OCI-LY1 (cell line): ENCODE measurements around the gene CCL14.

Experiments
- H2AFZ ChIP-seq: fragments of 200-600 bp; sonication (generic), shearing (Covaris generic); 2 replicates; pipeline ENCODE4 v1.6.0; 2014; ENCODE audit warnings: antibody characterized with exemption, mild to moderate bottlenecking, low read length
- H3F3A ChIP-seq: fragments of 200-600 bp; sonication (generic), shearing (Covaris generic); 2 replicates; pipeline ENCODE4 v1.6.0; 2014; ENCODE audit warnings: mild to moderate bottlenecking, antibody characterized with exemption, low read length, moderate library complexity; ENCODE audit not compliant: insufficient read depth
- H3K27ac ChIP-seq: fragments of 200-600 bp; sonication (generic); 2 replicates; pipeline ENCODE4 v1.5.1; 2014; ENCODE audit warnings: low read length, mixed run types, mild to moderate bottlenecking, low read depth; ENCODE audit not compliant: poor library complexity, severe bottlenecking
- H3K27me3 ChIP-seq: fragments of 200-600 bp; sonication (generic); 2 replicates; pipeline ENCODE4 v1.6.0; 2014; ENCODE audit warnings: antibody characterized with exemption, mild to moderate bottlenecking, low read length, moderate library complexity; ENCODE audit not compliant: insufficient read depth
- H3K36me3 ChIP-seq: fragments of 200-600 bp; sonication (generic); 2 replicates; pipeline ENCODE4 v1.6.1; 2014; ENCODE audit warnings: mild to moderate bottlenecking, antibody characterized with exemption, low read length, moderate library complexity, mixed read lengths; ENCODE audit not compliant: insufficient read depth
- H3K4me1 ChIP-seq: fragments of 200-600 bp; sonication (generic); 2 replicates; pipeline ENCODE4 v1.5.1; 2014; ENCODE audit warnings: mild to moderate bottlenecking, low read length, moderate library complexity; ENCODE audit not compliant: insufficient read depth, severe bottlenecking
- H3K4me2 ChIP-seq: fragments of 200-600 bp; sonication (generic), shearing (Covaris generic); 2 replicates; pipeline ENCODE4 v1.6.1; 2014; ENCODE audit warnings: low read length
- H3K4me3 ChIP-seq: fragments of 200-600 bp; sonication (generic); 2 replicates; pipeline ENCODE4 v1.5.1; 2014; ENCODE audit warnings: low read length, low read depth, mild to moderate bottlenecking, mixed read lengths; ENCODE audit not compliant: poor library complexity, severe bottlenecking
- H3K79me2 ChIP-seq: fragments of 200-600 bp; shearing (Covaris generic); 2 replicates; pipeline ENCODE4 v1.6.1; 2016; ENCODE audit warnings: mixed run types, low read length, mixed read lengths; ENCODE audit not compliant: insufficient read depth
- H3K9ac ChIP-seq: fragments of 200-600 bp; sonication (generic), shearing (Covaris generic); 2 replicates; pipeline ENCODE4 v1.6.1; 2014; ENCODE audit warnings: mild to moderate bottlenecking, low read length, mixed read lengths
- H3K9me2 ChIP-seq: fragments of 200-600 bp; sonication (generic), shearing (Covaris generic); 2 replicates; pipeline ENCODE4 v1.6.1; 2014; ENCODE audit warnings: low read depth, mild to moderate bottlenecking, low read length, mixed read lengths
- H3K9me3 ChIP-seq: fragments of 200-600 bp; shearing (Covaris generic); 2 replicates; pipeline ENCODE4 v1.6.1; 2014; ENCODE audit warnings: low read length, mixed read lengths
- H4K20me1 ChIP-seq: fragments of 200-600 bp; sonication (generic), shearing (Covaris generic); 2 replicates; pipeline ENCODE4 v1.6.0; 2016; ENCODE audit warnings: mild to moderate bottlenecking, low read length; ENCODE audit not compliant: insufficient read depth
- CTCF ChIP-seq: fragments of 200-600 bp; sonication (generic), shearing (Covaris generic); IDR thresholded peaks from 2 replicates; pipeline ENCODE4 v1.5.1; 2017; ENCODE audit warnings: mild to moderate bottlenecking, antibody characterized with exemption, low read length, moderate library complexity, mixed read lengths
- EZH2 ChIP-seq: fragments of 200-600 bp; sonication (generic), shearing (Covaris generic); IDR thresholded peaks from 2 replicates; pipeline ENCODE4 v1.8.0; 2017; ENCODE audit warnings: borderline replicate concordance, mixed run types, mild to moderate bottlenecking, antibody characterized with exemption, low read length, moderate library complexity, mixed read lengths

CCL14 gene

GRCh38 chr17:36014946-36015345, 28.4 kb upstream of the CCL14 start:
- Histone ChIP-seq H2AFZ (no peak overlapping the region), H3K4me3 (no peak overlapping the region), H3K36me3 (no peaks in the 10 kb centered on the region), H3F3A (no peaks in the 10 kb centered on the region), H3K4me2 (no peak overlapping the region), H3K4me1 (no peaks in the 10 kb centered on the region), H3K9ac (no peak overlapping the region), H3K9me3 (no peaks in the 10 kb centered on the region), H3K79me2 (no peaks in the 10 kb centered on the region), H3K9me2 (no peaks in the 10 kb centered on the region), H3K27me3 (no peaks in the 10 kb centered on the region; the same call in 1 of the 2 replicates), H4K20me1 (no peaks in the 10 kb centered on the region), H3K27ac (no peak overlapping the region)
- no peak for TF ChIP-seq EZH2

- H3K9me3 ChIP-seq = no peaks in the 10 kb centered on the region
- no peak for TF ChIP-seq EZH2
- TF ChIP-seq CTCF = no peak
Observed at GRCh38 chr17:36011201-36011600, 24.7 kb upstream of the CCL14 start.

GRCh38 chr17:36008998-36009665, 22.6 kb upstream of the CCL14 start:
- H3K9me2 ChIP-seq = no peaks in the 10 kb centered on the region
- H3K9ac ChIP-seq = no peak overlapping the region
- H3K79me2 ChIP-seq = no peaks in the 10 kb centered on the region
- no peaks in the 10 kb centered on the region for H3K4me1 ChIP-seq
- H3K27me3 ChIP-seq = peaks cover 5% of the 10 kb centered on the region; the same call in 1 of the 2 replicates
- no peaks in the 10 kb centered on the region for H3F3A ChIP-seq
- H3K27ac ChIP-seq = no peak overlapping the region
- TF ChIP-seq EZH2 (no peak), CTCF (peak; percentile 65)
- no peaks in the 10 kb centered on the region for H3K9me3 ChIP-seq
- no peaks in the 10 kb centered on the region for H3K36me3 ChIP-seq
- no peak overlapping the region for H3K4me2 ChIP-seq
- H3K4me3 ChIP-seq = no peak overlapping the region
- H2AFZ ChIP-seq = no peak overlapping the region
- no peaks in the 10 kb centered on the region for H4K20me1 ChIP-seq

More at GRCh38 chr17:36011201-36011600, 24.7 kb upstream of the CCL14 start:
- Histone ChIP-seq H3K4me3 (no peak overlapping the region), H3F3A (no peaks in the 10 kb centered on the region), H4K20me1 (no peaks in the 10 kb centered on the region), H3K9me2 (no peaks in the 10 kb centered on the region), H3K27ac (no peak overlapping the region), H3K36me3 (no peaks in the 10 kb centered on the region), H3K9ac (no peak overlapping the region), H3K79me2 (no peaks in the 10 kb centered on the region), H2AFZ (no peak overlapping the region), H3K27me3 (peaks cover 5% of the 10 kb centered on the region; the same call in 1 of the 2 replicates), H3K4me1 (no peaks in the 10 kb centered on the region), H3K4me2 (no peak overlapping the region)

- no peaks in the 10 kb centered on the region for H3K9me3 ChIP-seq
- TF ChIP-seq CTCF = no peak
- TF ChIP-seq EZH2 = no peak
- no peak overlapping the region for H3K4me2 ChIP-seq
- H3K9me2 ChIP-seq = no peaks in the 10 kb centered on the region
- no peaks in the 10 kb centered on the region for H3K4me1 ChIP-seq
- no peaks in the 10 kb centered on the region for H3K79me2 ChIP-seq
- no peak overlapping the region for H3K27ac ChIP-seq
- H3F3A ChIP-seq = no peaks in the 10 kb centered on the region
- H3K36me3 ChIP-seq = no peaks in the 10 kb centered on the region
- H4K20me1 ChIP-seq = no peaks in the 10 kb centered on the region
- 0 out of 2 replicates have a peak, but pooled peaks cover 5% of the 10 kb centered on the region for H3K27me3 ChIP-seq
- H2AFZ ChIP-seq = no peak overlapping the region
- H3K9ac ChIP-seq = no peak overlapping the region
- H3K4me3 ChIP-seq = no peak overlapping the region
Observed at GRCh38 chr17:36004594-36005108, 18.1 kb upstream of the CCL14 start.
